Cortex of kidney (tissue), 1 donor: ENCODE measurements around the gene SBK3.
"Not testable (repeated sequence)": the region's sequence is repeated elsewhere in the genome, so short reads cannot be mapped to it uniquely, and the experiment has no call there.

Source experiments
- DNase-seq: peaks from one replicate; lab custom pipeline; 2025; lab: John Stamatoyannopoulos, UW

Gene SBK3

GRCh38 chr19:55516878-55517620, 28.3 kb downstream of the SBK3 start:
- no peak for DNase-seq

- DNase-seq, result no peak
Observed at GRCh38 chr19:55508120-55508519, 37.2 kb downstream of the SBK3 start.

- DNase-seq, result no peak
Observed at GRCh38 chr19:55504981-55505380, 40.4 kb downstream of the SBK3 start.

GRCh38 chr19:55504252-55504603, 41.1 kb downstream of the SBK3 start:
- DNase-seq, result no peak

- no peak for DNase-seq
Observed at GRCh38 chr19:55503502-55504251, 41.7 kb downstream of the SBK3 start.

- DNase-seq, result no peak
Observed at GRCh38 chr19:55503157-55503501, 42.2 kb downstream of the SBK3 start.

GRCh38 chr19:55502197-55502952, 43.0 kb downstream of the SBK3 start:
- no peak for DNase-seq

GRCh38 chr19:55500368-55500952, 44.9 kb downstream of the SBK3 start:
- no peak for DNase-seq

GRCh38 chr19:55498246-55498840, 47.0 kb downstream of the SBK3 start:
- DNase-seq, result no peak

GRCh38 chr19:55497763-55498162, 47.6 kb downstream of the SBK3 start:
- DNase-seq, result no peak

- DNase-seq, result not testable (repeated sequence)
Observed at GRCh38 chr19:55496820-55497219, 48.5 kb downstream of the SBK3 start.

GRCh38 chr19:55495646-55496349, 49.5 kb downstream of the SBK3 start:
- DNase-seq, result no peak

GRCh38 chr19:55494172-55494761, 51.1 kb downstream of the SBK3 start:
- no peak for DNase-seq

- DNase-seq, result no peak
Observed at GRCh38 chr19:55493645-55494171, 51.6 kb downstream of the SBK3 start.

GRCh38 chr19:55493052-55493644, 52.2 kb downstream of the SBK3 start:
- no peak for DNase-seq

- no peak for DNase-seq
Observed at GRCh38 chr19:55492362-55492944, 52.9 kb downstream of the SBK3 start.

- no peak for DNase-seq
Observed at GRCh38 chr19:55491546-55492360, 53.6 kb downstream of the SBK3 start.
